Common myeloid progenitor, CD34-positive (primary cell): ENCODE measurements around the gene AP3D1.

ENCODE experiments used
- CTCF ChIA-PET: fragments of 350-600 bp; sonication (Branson Sonifier 250); formaldehyde crosslinking; loops from one replicate; lab custom pipeline; 2021; ENCODE audit warnings: antibody characterized with exemption; lab: Charles Lee
- POLR2A ChIA-PET: fragments of 350-600 bp; sonication (Branson Sonifier 250); formaldehyde crosslinking; loops from one replicate; lab custom pipeline; 2021; ENCODE audit warnings: antibody characterized with exemption; lab: Charles Lee
- DNase-seq, 3 donors: peaks; one replicate each; pipeline versions ENCODE4 v3.0.0 to v3.0.0-alpha.2; 2013
- H3K27ac ChIP-seq, 2 experiments: 1 replicate in 1 of 2; 2 replicates in 1 of 2; pipeline ENCODE4 v1.7.0; 2013; ENCODE audit warnings: inconsistent platforms in 2 of 2, low read length in 2 of 2, mild to moderate bottlenecking in 2 of 2, low read depth in 1 of 2, moderate library complexity in 1 of 2; ENCODE audit not compliant: severe bottlenecking in 2 of 2, insufficient read depth in 1 of 2, poor library complexity in 1 of 2
- H3K27me3 ChIP-seq, 5 experiments: replicated peaks in 2 of 5; 1 replicate in 3 of 5; 2 replicates in 2 of 5; pipeline versions ENCODE4 v1.6.1 to v1.7.0; 2013; ENCODE audit warnings: low read length in 4 of 5, mild to moderate bottlenecking in 2 of 5, moderate library complexity in 2 of 5, inconsistent platforms in 1 of 5; ENCODE audit not compliant: insufficient read depth in 5 of 5, control insufficient read depth in 4 of 5
- H3K36me3 ChIP-seq, 4 experiments: 1 replicate in 2 of 4; 2 replicates in 2 of 4; pipeline versions ENCODE4 v1.6.1 to v1.7.0; 2013; ENCODE audit warnings: low read length in 3 of 4, control low read depth in 1 of 4, mild to moderate bottlenecking in 1 of 4; ENCODE audit not compliant: control insufficient read depth in 4 of 4, insufficient read depth in 4 of 4
- H3K4me1 ChIP-seq, 4 experiments: 1 replicate in 3 of 4; 2 replicates in 1 of 4; pipeline versions ENCODE4 v1.6.1 to v1.7.1; 2013; ENCODE audit warnings: low read length in 3 of 4, mild to moderate bottlenecking in 3 of 4, control low read depth in 1 of 4, inconsistent platforms in 1 of 4, moderate library complexity in 1 of 4; ENCODE audit not compliant: control insufficient read depth in 4 of 4, insufficient read depth in 4 of 4; ENCODE audit errors: control extremely low read depth in 1 of 4
- H3K4me3 ChIP-seq, 7 experiments: 1 replicate in 4 of 7; 2 replicates in 3 of 7; pipeline versions ENCODE4 v1.5.1 to v1.7.0; 2013; ENCODE audit warnings: mild to moderate bottlenecking in 7 of 7, low read length in 6 of 7, moderate library complexity in 6 of 7, inconsistent platforms in 2 of 7, low read depth in 2 of 7, control low read depth in 1 of 7; ENCODE audit not compliant: insufficient read depth in 4 of 7, control insufficient read depth in 1 of 7; ENCODE audit errors: extremely low read depth in 1 of 7
- H3K9me3 ChIP-seq, 5 experiments: 1 replicate in 4 of 5; 2 replicates in 1 of 5; pipeline versions ENCODE4 v1.6.1 to v1.7.1; 2013; ENCODE audit warnings: low read length in 4 of 5, mild to moderate bottlenecking in 2 of 5, inconsistent platforms in 1 of 5, low read depth in 1 of 5, moderate library complexity in 1 of 5; ENCODE audit not compliant: control insufficient read depth in 4 of 5, insufficient read depth in 2 of 5; ENCODE audit errors: control extremely low read depth in 1 of 5
- WGBS: methylation state at CpG from one replicate; pipeline ENCODE4 v1.1.5; 2013; ENCODE audit not compliant: insufficient coverage; 5-methylcytosine and 5-hydroxymethylcytosine counted together

Gene AP3D1

GRCh38 chr19:2175742-2176141, 24.4 kb upstream of the AP3D1 start:
- Histone ChIP-seq H3K4me1 (peaks cover 0 to 12% (median 9%) of the 10 kb centered on the region in 4 experiments), H3K4me3 (no peak overlapping the region), H3K27ac (no peak overlapping the region), H3K36me3 (peaks cover 2 to 44% (median 12%) of the 10 kb centered on the region in 4 experiments), H3K9me3 (no peaks in the 10 kb centered on the region), H3K27me3 (no peaks in the 10 kb centered on the region)
- no peak for DNase-seq
- ChIA-PET POLR2A (interaction anchor here (1.1 kb wide), 1 partner anchor 11 kb away, joined by 3 read pairs; no protein-coding TSS in a partner anchor), CTCF (no interaction called here)
- WGBS = 98% methylated on average over 10 of the region's 14 CpGs

- H3K9me3 ChIP-seq = no peaks in the 10 kb centered on the region
- H3K36me3 ChIP-seq = peaks cover 0 to 36% (median 9%) of the 10 kb centered on the region in 4 experiments
- no peaks in the 10 kb centered on the region for H3K27me3 ChIP-seq
- no peak overlapping the region for H3K27ac ChIP-seq
- H3K4me1 ChIP-seq = peaks cover 8 to 27% (median 23%) of the 10 kb centered on the region in 4 experiments
- no peak overlapping the region for H3K4me3 ChIP-seq
- no peak for DNase-seq
- 97% methylated on average over 18 of the region's 18 CpGs for WGBS
- ChIA-PET POLR2A (interaction anchor here (0.5 to 0.6 kb wide), 4 partner anchors 13 to 160 kb away, joined by 3 read pairs; no protein-coding TSS in a partner anchor), CTCF (interaction anchor here (0.5 to 2.5 kb wide), 6 partner anchors 9 to 168 kb away, joined by 3 to 7 read pairs (median 4); no protein-coding TSS in a partner anchor)
Measured at GRCh38 chr19:2173767-2174577, 22.6 kb upstream of the AP3D1 start.

- no peak overlapping the region for H3K27ac ChIP-seq
- WGBS = 97% methylated on average over 21 of the region's 21 CpGs
- H3K4me1 ChIP-seq = peaks cover 8 to 32% (median 29%) of the 10 kb centered on the region in 4 experiments
Measured at GRCh38 chr19:2173388-2173766, 22.0 kb upstream of the AP3D1 start.

GRCh38 chr19:2171349-2172145, 20.2 kb upstream of the AP3D1 start:
- CTCF ChIA-PET = interaction anchor here (0.8 to 2.2 kb wide), 8 partner anchors 10 to 154 kb away, joined by 3 to 12 read pairs (median 4); no protein-coding TSS in a partner anchor
- Histone ChIP-seq H3K36me3 (peaks cover 0 to 32% (median 7%) of the 10 kb centered on the region in 4 experiments), H3K27ac (no peak overlapping the region), H3K27me3 (no peaks in the 10 kb centered on the region), H3K4me1 (peaks cover 8 to 51% (median 47%) of the 10 kb centered on the region in 4 experiments), H3K4me3 (no peak overlapping the region), H3K9me3 (no peaks in the 10 kb centered on the region)
- POLR2A ChIA-PET = interaction anchor here (0.6 kb wide), 1 partner anchor 7 kb away, joined by 3 read pairs; no protein-coding TSS in a partner anchor
- 83% methylated on average over 21 of the region's 27 CpGs for WGBS
- peak; percentile 48 to 61 (median 61) for DNase-seq

More at GRCh38 chr19:2173388-2173766, 22.0 kb upstream of the AP3D1 start:
- POLR2A ChIA-PET = interaction anchor here (0.6 kb wide), 2 partner anchors 13 to 161 kb away, joined by 3 read pairs; no protein-coding TSS in a partner anchor
- CTCF ChIA-PET = interaction anchor here (0.6 to 2.5 kb wide), 4 partner anchors 9 to 56 kb away, joined by 3 to 7 read pairs (median 5); no protein-coding TSS in a partner anchor
- Histone ChIP-seq H3K9me3 (no peaks in the 10 kb centered on the region), H3K4me3 (no peak overlapping the region), H3K36me3 (peaks cover 0 to 34% (median 9%) of the 10 kb centered on the region in 4 experiments), H3K27me3 (no peaks in the 10 kb centered on the region)
- DNase-seq = no peak

GRCh38 chr19:2170987-2171348, 19.6 kb upstream of the AP3D1 start:
- Histone ChIP-seq H3K9me3 (no peaks in the 10 kb centered on the region), H3K27ac (peak overlapping the region in 1 of 2 experiments; percentile 8), H3K4me3 (no peak overlapping the region), H3K27me3 (no peaks in the 10 kb centered on the region), H3K4me1 (peaks cover 8 to 55% (median 51%) of the 10 kb centered on the region in 4 experiments), H3K36me3 (peaks cover 0 to 26% (median 3%) of the 10 kb centered on the region in 4 experiments)
- POLR2A ChIA-PET = no interaction called here
- WGBS = 100% methylated on average over 4 of the region's 5 CpGs
- no peak for DNase-seq
- CTCF ChIA-PET = interaction anchor here (0.8 to 2.2 kb wide), 7 partner anchors 9 to 154 kb away, joined by 3 to 6 read pairs (median 3); no protein-coding TSS in a partner anchor

GRCh38 chr19:2170219-2170618, 18.9 kb upstream of the AP3D1 start:
- Histone ChIP-seq H3K9me3 (no peaks in the 10 kb centered on the region), H3K4me1 (peaks cover 8 to 62% (median 56%) of the 10 kb centered on the region in 4 experiments), H3K27ac (peak overlapping the region in 1 of 2 experiments; percentile 8), H3K4me3 (no peak overlapping the region), H3K36me3 (peaks cover 0 to 23% (median 2%) of the 10 kb centered on the region in 4 experiments), H3K27me3 (no peaks in the 10 kb centered on the region)
- 94% methylated on average over 11 of the region's 12 CpGs for WGBS
- ChIA-PET CTCF (interaction anchor here (1.2 to 2.2 kb wide), 6 partner anchors 8 to 19 kb away, joined by 3 to 6 read pairs (median 4); partner anchors contain the start of gene AP3D1), POLR2A (no interaction called here)
- no peak for DNase-seq
